Measurements from ENCODE around the gene TM7SF2.

The TM7SF2 gene

GRCh38 chr11:65159012-65159411 lies 47.3 kb downstream of the TM7SF2 start:
- no peak for DNase-seq

- no peak for DNase-seq
Measured at GRCh38 chr11:65160643-65161042, 49.0 kb downstream of the TM7SF2 start.

GRCh38 chr11:65163684-65164083 lies 52.0 kb downstream of the TM7SF2 start:
- DNase-seq, result no peak
